B cell (primary cell): ENCODE measurements around the gene ANKRD13C. TPM values are rescaled to one million over a fixed set of nuclear protein-coding genes. Genes with fewer than 3 reads are reported as not detected.
"Not testable (repeated sequence)": the region's sequence is repeated elsewhere in the genome, so short reads cannot be mapped to it uniquely, and the experiment has no call there.

Experiments
- ATAC-seq: fragments of 200-7000 bp; cut with Tn5 transposase; one replicate; pipeline ENCODE4 v1.10.0; 2021; ENCODE audit warnings: low read depth, mild to moderate bottlenecking, moderate number of reproducible peaks, moderate library complexity
- CTCF ChIA-PET: fragments of 350-600 bp; sonication (Branson Sonifier 250); formaldehyde crosslinking; loops from one replicate; lab custom pipeline; 2021; ENCODE audit warnings: antibody characterized with exemption, inconsistent platforms; lab: Charles Lee
- POLR2A ChIA-PET: fragments of 350-600 bp; sonication (Branson Sonifier 250); formaldehyde crosslinking; loops from one replicate; lab custom pipeline; 2021; ENCODE audit warnings: antibody characterized with exemption; lab: Charles Lee
- DNase-seq: peaks from one replicate; pipeline ENCODE4 v3.0.0; 2013
- H2AFZ ChIP-seq: 2 replicates; pipeline ENCODE4 v1.6.1; 2012; ENCODE audit warnings: mild to moderate bottlenecking, low read depth, low read length; ENCODE audit not compliant: insufficient read depth, poor library complexity, severe bottlenecking
- H3K27ac ChIP-seq, 2 donors: 1 replicate in 1 of 2; 2 replicates in 1 of 2; pipeline ENCODE4 v1.5.1; 2012 to 2013; ENCODE audit warnings: low read length in 2 of 2, mild to moderate bottlenecking in 2 of 2, moderate library complexity in 1 of 2
- H3K27me3 ChIP-seq, 4 experiments: fragments of 200-600 bp in 1 of 4; sonication (generic) in 1 of 4; replicated peaks in 1 of 4; 1 replicate in 2 of 4; 2 replicates in 2 of 4; pipeline versions ENCODE4 v1.6.1 to v1.7.0; 2013 to 2016; ENCODE audit warnings: low read length in 3 of 4, mild to moderate bottlenecking in 2 of 4, mixed read lengths in 1 of 4, moderate library complexity in 1 of 4; ENCODE audit not compliant: insufficient read depth in 4 of 4, control insufficient read depth in 3 of 4; ENCODE audit errors: control extremely low read depth in 1 of 4
- H3K36me3 ChIP-seq, 2 experiments: replicated peaks in 1 of 2; 1 replicate in 1 of 2; 2 replicates in 1 of 2; pipeline versions ENCODE4 v1.6.1 to v1.7.1; 2013; ENCODE audit warnings: low read length in 1 of 2; ENCODE audit not compliant: insufficient read depth in 2 of 2, control insufficient read depth in 1 of 2; ENCODE audit errors: control extremely low read depth in 1 of 2, extremely low read depth in 1 of 2
- H3K4me1 ChIP-seq, 2 donors: fragments of 200-600 bp in 1 of 2; sonication (generic) in 1 of 2; 1 replicate in 1 of 2; 2 replicates in 1 of 2; pipeline versions ENCODE4 v1.5.1 to v1.6.1; 2013 to 2017; ENCODE audit warnings: low read length in 2 of 2; ENCODE audit not compliant: control insufficient read depth in 2 of 2, insufficient read depth in 2 of 2
- H3K4me2 ChIP-seq: replicated peaks from 2 replicates; pipeline ENCODE3; 2012; ENCODE audit warnings: mild to moderate bottlenecking, low read depth, low read length; ENCODE audit not compliant: poor library complexity, severe bottlenecking
- H3K4me3 ChIP-seq, 5 experiments: fragments of 200-600 bp in 1 of 5; sonication (generic) in 1 of 5; 1 replicate in 3 of 5; 2 replicates in 2 of 5; pipeline versions ENCODE4 v1.5.1 to v1.7.0; 2011 to 2016; ENCODE audit warnings: low read length in 4 of 5, mild to moderate bottlenecking in 4 of 5, low read depth in 2 of 5, control low read depth in 1 of 5, moderate library complexity in 1 of 5; ENCODE audit not compliant: insufficient read depth in 1 of 5; ENCODE audit errors: control extremely low read depth in 1 of 5, extremely low read depth in 1 of 5
- H3K79me2 ChIP-seq: fragments of 200-600 bp; sonication (generic); one replicate; pipeline ENCODE4 v1.6.0; 2016; ENCODE audit warnings: low read length; ENCODE audit not compliant: control insufficient read depth, insufficient read depth
- H3K9ac ChIP-seq: fragments of 200-600 bp; sonication (generic); 2 replicates; pipeline ENCODE4 v1.6.1; 2017; ENCODE audit warnings: mild to moderate bottlenecking, low read length, moderate library complexity
- H3K9me3 ChIP-seq, 3 donors: one replicate each; pipeline versions ENCODE4 v1.6.1 to v1.7.1; 2013; ENCODE audit warnings: low read length in 2 of 3; ENCODE audit not compliant: control insufficient read depth in 2 of 3, insufficient read depth in 1 of 3; ENCODE audit errors: control extremely low read depth in 1 of 3
- H4K20me1 ChIP-seq: 2 replicates; pipeline ENCODE4 v1.6.0; 2012; ENCODE audit warnings: mild to moderate bottlenecking, low read length; ENCODE audit not compliant: insufficient read depth, control insufficient read depth, poor library complexity, severe bottlenecking
- H3K27ac Mint-ChIP-seq: one replicate; pipeline ENCODE4 v1.8.0; 2021; ENCODE audit warnings: mixed read lengths
- H3K27me3 Mint-ChIP-seq: one replicate; pipeline ENCODE4 v1.8.0; 2021; ENCODE audit warnings: mixed read lengths
- H3K4me1 Mint-ChIP-seq: one replicate; pipeline ENCODE4 v1.8.0; 2021; ENCODE audit warnings: mixed read lengths
- H3K4me3 Mint-ChIP-seq: one replicate; pipeline ENCODE4 v1.8.0; 2021; ENCODE audit warnings: mixed read lengths
- H3K9me3 Mint-ChIP-seq: one replicate; pipeline ENCODE4 v1.8.0; 2022; ENCODE audit warnings: mixed read lengths; ENCODE audit not compliant: insufficient read depth
- CTCF ChIP-seq: fragments of 200-600 bp; IDR thresholded peaks from one replicate; pipeline ENCODE4 v1.8.0; 2022; ENCODE audit warnings: antibody characterized with exemption, mild to moderate bottlenecking
- EZH2 ChIP-seq: IDR thresholded peaks from 2 replicates; pipeline ENCODE4 v1.6.1; 2012; ENCODE audit warnings: borderline replicate concordance, low read depth, mild to moderate bottlenecking, moderate library complexity, low read length; ENCODE audit not compliant: insufficient read depth, poor library complexity, severe bottlenecking
- WGBS: methylation state at CpG from one replicate; pipeline ENCODE4 v1.1.5; 2013; ENCODE audit warnings: missing lambda C conversion rate; ENCODE audit not compliant: insufficient coverage; 5-methylcytosine and 5-hydroxymethylcytosine counted together
- intact Hi-C: fragments of 100-400 bp; cut with micrococcal nuclease; formaldehyde crosslinking; loops from one replicate; pipeline ENCODE4 v1.10.0; 2022
- polyA plus RNA-seq: library from polyadenylated mRNA; depleted of rRNA; stranded (reverse); fragments of >200 nt; gene quantifications from 2 replicates; pipeline ENCODE4 v1.2.3, GENCODE V29; 2012
- total RNA-seq, 2 donors: library from RNA; stranded (reverse); fragments of 120-200 nt in 1 of 2; gene quantifications; 1 replicate in 1 of 2; 2 replicates in 1 of 2; pipeline versions ENCODE4 v1.2.3 to v1.2.4, GENCODE V29; 2013 to 2022

The ANKRD13C gene
- total and polyA plus RNA-seq, 2 donors (not counting 1 experiment from before 2014, with no cell fraction given) = 7.9 to 29.9 TPM

- H3K79me2 ChIP-seq = peaks cover 96% of the 10 kb centered on the region
- H3K9me3 ChIP-seq = no peaks in the 10 kb centered on the region
- Mint-ChIP-seq H3K9me3 (no peaks in the 10 kb centered on the region), H3K4me1 (peaks cover 48% of the 10 kb centered on the region), H3K4me3 (no peak overlapping the region), H3K27me3 (no peaks in the 10 kb centered on the region), H3K27ac (no peak overlapping the region)
- ATAC-seq = no peak
- intact Hi-C loops = no loop called here
- H3K4me3 ChIP-seq = no peak overlapping the region
- no peak overlapping the region for H3K9ac ChIP-seq
- ChIA-PET POLR2A (no interaction called here), CTCF (no interaction called here)
- no peaks in the 10 kb centered on the region for H3K27me3 ChIP-seq
- H4K20me1 ChIP-seq = peaks cover 44% of the 10 kb centered on the region
- no peak overlapping the region for H3K4me2 ChIP-seq
- no peak overlapping the region for H3K27ac ChIP-seq
- DNase-seq = no peak
- H2AFZ ChIP-seq = no peak overlapping the region
- H3K4me1 ChIP-seq = peaks cover 11 to 14% of the 10 kb centered on the region in 2 donors
- WGBS = 96% methylated on average over 9 of the region's 11 CpGs
- H3K36me3 ChIP-seq = no peaks in the 10 kb centered on the region
- TF ChIP-seq CTCF (no peak), EZH2 (no peak)
These were observed 5.9 kb downstream of the ANKRD13C start for GRCh38 chr1:70348399-70349165.

GRCh38 chr1:70339644-70340043, 14.9 kb downstream of the ANKRD13C start:
- POLR2A ChIA-PET, H3K9me3 ChIP-seq, H2AFZ ChIP-seq, H3K4me2 ChIP-seq, H3K9ac ChIP-seq, H3K27me3 ChIP-seq, intact Hi-C loops, H3K4me1 Mint-ChIP-seq, H3K9me3 Mint-ChIP-seq, ATAC-seq, H3K4me3 ChIP-seq, H3K4me1 ChIP-seq, H3K36me3 ChIP-seq, H3K27me3 Mint-ChIP-seq, H3K27ac ChIP-seq, DNase-seq, H3K4me3 Mint-ChIP-seq, CTCF ChIA-PET, H3K27ac Mint-ChIP-seq: not testable (repeated sequence)
- no CpG with 5 or more reads among the region's 3 CpGs for WGBS
- Histone ChIP-seq H3K79me2 (peaks cover 69% of the 10 kb centered on the region), H4K20me1 (peaks cover 33% of the 10 kb centered on the region)
